ENCODE results near the gene CNTN6. TPM values are rescaled to one million over a fixed set of nuclear protein-coding genes. Genes with fewer than 3 reads are reported as not detected.

The CNTN6 gene
- total and polyA plus RNA-seq, 2 of the 13 experiments (the other 11 are each of a cell fraction or from before 2014, with no cell fraction given): not detected

DNA sequence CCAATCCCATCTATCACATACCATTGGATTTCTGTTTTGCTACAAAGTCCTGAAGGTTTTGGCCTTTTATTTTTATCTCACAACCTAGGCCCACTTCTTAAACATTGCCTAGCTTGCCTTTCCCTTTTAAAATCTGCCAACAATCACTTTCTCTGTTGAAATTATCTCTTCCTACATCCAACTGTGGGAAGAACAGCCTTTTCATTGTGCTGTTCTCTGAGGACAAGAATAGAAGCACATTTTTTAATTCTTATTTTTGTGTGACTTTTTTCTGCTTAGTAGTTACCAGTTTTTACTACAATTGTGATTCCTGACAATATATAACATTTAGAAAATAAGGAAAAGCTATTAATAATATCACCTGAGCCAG lies 159.2 kb downstream of the CNTN6 start (continued):
- TF ChIP-seq ZNF687 (CRISPR knock-in tag; IDR thresholded peaks at IDR 0.05) (no peak), ZNF709 (CRISPR knock-in tag; IDR thresholded peaks at IDR 0.05) (no peak), DMTF1 (CRISPR knock-in tag; IDR thresholded peaks at IDR 0.05) (no peak), ZHX1 (CRISPR knock-in tag; IDR thresholded peaks at IDR 0.05; ENCODE audit: low read depth) (no peak), ZNF773 (CRISPR knock-in tag; IDR thresholded peaks at IDR 0.05; ENCODE audit: borderline replicate concordance) (no peak), RARA (CRISPR knock-in tag; IDR thresholded peaks at IDR 0.05) (no peak), SP1 (IDR thresholded peaks at IDR 0.05) (no peak), SP1 (CRISPR knock-in tag; IDR thresholded peaks at IDR 0.05) (no peak), ARID2 (CRISPR knock-in tag; IDR thresholded peaks at IDR 0.05; ENCODE audit: borderline replicate concordance) (no peak), MBNL3 (CRISPR knock-in tag; conservative IDR thresholded peaks at IDR 0.05) (no peak), TGIF2 (CRISPR knock-in tag; IDR thresholded peaks at IDR 0.05) (no peak)
- TF ChIP-seq, protein P1, sequence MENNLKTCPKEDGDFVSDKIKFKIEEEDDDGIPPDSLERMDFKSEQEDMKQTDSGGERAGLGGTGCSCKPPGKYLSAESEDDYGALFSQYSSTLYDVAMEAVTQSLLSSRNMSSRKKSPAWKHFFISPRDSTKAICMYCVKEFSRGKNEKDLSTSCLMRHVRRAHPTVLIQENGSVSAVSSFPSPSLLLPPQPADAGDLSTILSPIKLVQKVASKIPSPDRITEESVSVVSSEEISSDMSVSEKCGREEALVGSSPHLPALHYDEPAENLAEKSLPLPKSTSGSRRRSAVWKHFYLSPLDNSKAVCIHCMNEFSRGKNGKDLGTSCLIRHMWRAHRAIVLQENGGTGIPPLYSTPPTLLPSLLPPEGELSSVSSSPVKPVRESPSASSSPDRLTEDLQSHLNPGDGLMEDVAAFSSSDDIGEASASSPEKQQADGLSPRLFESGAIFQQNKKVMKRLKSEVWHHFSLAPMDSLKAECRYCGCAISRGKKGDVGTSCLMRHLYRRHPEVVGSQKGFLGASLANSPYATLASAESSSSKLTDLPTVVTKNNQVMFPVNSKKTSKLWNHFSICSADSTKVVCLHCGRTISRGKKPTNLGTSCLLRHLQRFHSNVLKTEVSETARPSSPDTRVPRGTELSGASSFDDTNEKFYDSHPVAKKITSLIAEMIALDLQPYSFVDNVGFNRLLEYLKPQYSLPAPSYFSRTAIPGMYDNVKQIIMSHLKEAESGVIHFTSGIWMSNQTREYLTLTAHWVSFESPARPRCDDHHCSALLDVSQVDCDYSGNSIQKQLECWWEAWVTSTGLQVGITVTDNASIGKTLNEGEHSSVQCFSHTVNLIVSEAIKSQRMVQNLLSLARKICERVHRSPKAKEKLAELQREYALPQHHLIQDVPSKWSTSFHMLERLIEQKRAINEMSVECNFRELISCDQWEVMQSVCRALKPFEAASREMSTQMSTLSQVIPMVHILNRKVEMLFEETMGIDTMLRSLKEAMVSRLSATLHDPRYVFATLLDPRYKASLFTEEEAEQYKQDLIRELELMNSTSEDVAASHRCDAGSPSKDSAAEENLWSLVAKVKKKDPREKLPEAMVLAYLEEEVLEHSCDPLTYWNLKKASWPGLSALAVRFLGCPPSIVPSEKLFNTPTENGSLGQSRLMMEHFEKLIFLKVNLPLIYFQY (CRISPR knock-in tag; IDR thresholded peaks at IDR 0.05; ENCODE audit: borderline replicate concordance): no peak
